ENCODE data around the gene NRXN3. TPM values are rescaled to one million over a fixed set of nuclear protein-coding genes. Genes with fewer than 3 reads are reported as not detected.

Gene NRXN3
- total and polyA plus RNA-seq, 2 of the 13 experiments (the other 11 are each of a cell fraction or from before 2014, with no cell fraction given): 0.03 TPM; not detected in 1

GRCh38 chr14:79597566-79597965 is 1427.4 kb downstream of the NRXN3 start (continued):
- no peak for TF ChIP-seq MXD3 (CRISPR knock-in tag; IDR thresholded peaks at IDR 0.05)

- TF ChIP-seq CREM (IDR thresholded peaks at IDR 0.05): no peak
- no peak for TF ChIP-seq CREM (CRISPR knock-in tag; IDR thresholded peaks at IDR 0.05)
- no peak for TF ChIP-seq ZNF33B (CRISPR knock-in tag; IDR thresholded peaks at IDR 0.05)
- WGBS (ENCODE audit: low lambda C conversion rate): 33% methylated on average over 2 of the region's 2 CpGs
- no TSS peak for BruUV-seq (replicated peaks)
Measured at GRCh38 chr14:79598339-79598738, 1428.2 kb downstream of the NRXN3 start.

GRCh38 chr14:79599239-79599638 is 1429.1 kb downstream of the NRXN3 start:
- POLR2A ChIA-PET: no interaction called here
- Histone ChIP-seq H3K27me3 (ENCODE audit: control insufficient read depth in 1 of 2, insufficient read depth in 2 of 2, low read length in 2 of 2) (no peaks in the 10 kb centered on the region), H3K27ac (ENCODE audit: extremely low read length, insufficient read depth, low read length) (no peak overlapping the region), H3K79me2 (ENCODE audit: insufficient read depth, low read length) (no peaks in the 10 kb centered on the region), H3K36me3 (replicated peaks in 1 of 2; ENCODE audit: control insufficient read depth in 1 of 2, insufficient read depth in 2 of 2, low read length in 2 of 2) (no peaks in the 10 kb centered on the region), H3K4me3 (replicated peaks in 1 of 3; ENCODE audit: insufficient read depth in 1 of 3, low read depth in 2 of 3, low read length in 3 of 3) (no peak overlapping the region), H3K9me3 (ENCODE audit: low read length) (peaks cover 89% of the 10 kb centered on the region), H4K20me1 (ENCODE audit: insufficient read depth, low read length) (no peaks in the 10 kb centered on the region), H2AFZ (ENCODE audit: low read length) (no peak overlapping the region), H3K9ac (ENCODE audit: insufficient read depth, low read depth, low read length) (no peak overlapping the region), H3K4me1 (ENCODE audit: insufficient read depth, low read length) (no peaks in the 10 kb centered on the region), H3K4me2 (ENCODE audit: low read depth, low read length) (no peak overlapping the region)
- no peak for FAIRE-seq
- no TSS peak for BruUV-seq (replicated peaks)
- in situ Hi-C loops (cut with HindIII; ENCODE audit: extremely low pct_ligation_motif_present, low pct_unique_long_range_greater_than_20kb): loop anchor here (25.0 kb wide), 1 partner anchor 88 kb away; no protein-coding TSS in a partner anchor
- no peak for ATAC-seq
- intact Hi-C loops (cut with micrococcal nuclease; ENCODE audit: unreplicated experiment): no loop called here
- CTCF ChIA-PET (ENCODE audit: low intra/inter-chr PET ratio, low total read pairs): no interaction called here
- DNase-seq (ENCODE audit: low spot score): no peak
- TF ChIP-seq, protein P1, sequence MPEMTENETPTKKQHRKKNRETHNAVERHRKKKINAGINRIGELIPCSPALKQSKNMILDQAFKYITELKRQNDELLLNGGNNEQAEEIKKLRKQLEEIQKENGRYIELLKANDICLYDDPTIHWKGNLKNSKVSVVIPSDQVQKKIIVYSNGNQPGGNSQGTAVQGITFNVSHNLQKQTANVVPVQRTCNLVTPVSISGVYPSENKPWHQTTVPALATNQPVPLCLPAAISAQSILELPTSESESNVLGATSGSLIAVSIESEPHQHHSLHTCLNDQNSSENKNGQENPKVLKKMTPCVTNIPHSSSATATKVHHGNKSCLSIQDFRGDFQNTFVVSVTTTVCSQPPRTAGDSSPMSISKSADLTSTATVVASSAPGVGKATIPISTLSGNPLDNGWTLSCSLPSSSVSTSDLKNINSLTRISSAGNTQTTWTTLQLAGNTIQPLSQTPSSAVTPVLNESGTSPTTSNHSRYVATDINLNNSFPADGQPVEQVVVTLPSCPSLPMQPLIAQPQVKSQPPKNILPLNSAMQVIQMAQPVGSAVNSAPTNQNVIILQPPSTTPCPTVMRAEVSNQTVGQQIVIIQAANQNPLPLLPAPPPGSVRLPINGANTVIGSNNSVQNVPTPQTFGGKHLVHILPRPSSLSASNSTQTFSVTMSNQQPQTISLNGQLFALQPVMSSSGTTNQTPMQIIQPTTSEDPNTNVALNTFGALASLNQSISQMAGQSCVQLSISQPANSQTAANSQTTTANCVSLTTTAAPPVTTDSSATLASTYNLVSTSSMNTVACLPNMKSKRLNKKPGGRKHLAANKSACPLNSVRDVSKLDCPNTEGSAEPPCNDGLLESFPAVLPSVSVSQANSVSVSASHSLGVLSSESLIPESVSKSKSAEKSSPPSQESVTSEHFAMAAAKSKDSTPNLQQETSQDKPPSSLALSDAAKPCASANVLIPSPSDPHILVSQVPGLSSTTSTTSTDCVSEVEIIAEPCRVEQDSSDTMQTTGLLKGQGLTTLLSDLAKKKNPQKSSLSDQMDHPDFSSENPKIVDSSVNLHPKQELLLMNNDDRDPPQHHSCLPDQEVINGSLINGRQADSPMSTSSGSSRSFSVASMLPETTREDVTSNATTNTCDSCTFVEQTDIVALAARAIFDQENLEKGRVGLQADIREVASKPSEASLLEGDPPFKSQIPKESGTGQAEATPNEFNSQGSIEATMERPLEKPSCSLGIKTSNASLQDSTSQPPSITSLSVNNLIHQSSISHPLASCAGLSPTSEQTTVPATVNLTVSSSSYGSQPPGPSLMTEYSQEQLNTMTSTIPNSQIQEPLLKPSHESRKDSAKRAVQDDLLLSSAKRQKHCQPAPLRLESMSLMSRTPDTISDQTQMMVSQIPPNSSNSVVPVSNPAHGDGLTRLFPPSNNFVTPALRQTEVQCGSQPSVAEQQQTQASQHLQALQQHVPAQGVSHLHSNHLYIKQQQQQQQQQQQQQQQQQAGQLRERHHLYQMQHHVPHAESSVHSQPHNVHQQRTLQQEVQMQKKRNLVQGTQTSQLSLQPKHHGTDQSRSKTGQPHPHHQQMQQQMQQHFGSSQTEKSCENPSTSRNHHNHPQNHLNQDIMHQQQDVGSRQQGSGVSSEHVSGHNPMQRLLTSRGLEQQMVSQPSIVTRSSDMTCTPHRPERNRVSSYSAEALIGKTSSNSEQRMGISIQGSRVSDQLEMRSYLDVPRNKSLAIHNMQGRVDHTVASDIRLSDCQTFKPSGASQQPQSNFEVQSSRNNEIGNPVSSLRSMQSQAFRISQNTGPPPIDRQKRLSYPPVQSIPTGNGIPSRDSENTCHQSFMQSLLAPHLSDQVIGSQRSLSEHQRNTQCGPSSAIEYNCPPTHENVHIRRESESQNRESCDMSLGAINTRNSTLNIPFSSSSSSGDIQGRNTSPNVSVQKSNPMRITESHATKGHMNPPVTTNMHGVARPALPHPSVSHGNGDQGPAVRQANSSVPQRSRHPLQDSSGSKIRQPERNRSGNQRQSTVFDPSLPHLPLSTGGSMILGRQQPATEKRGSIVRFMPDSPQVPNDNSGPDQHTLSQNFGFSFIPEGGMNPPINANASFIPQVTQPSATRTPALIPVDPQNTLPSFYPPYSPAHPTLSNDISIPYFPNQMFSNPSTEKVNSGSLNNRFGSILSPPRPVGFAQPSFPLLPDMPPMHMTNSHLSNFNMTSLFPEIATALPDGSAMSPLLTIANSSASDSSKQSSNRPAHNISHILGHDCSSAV (CRISPR knock-in tag; IDR thresholded peaks at IDR 0.05; ENCODE audit: borderline replicate concordance): no peak
- TF ChIP-seq ZNF20 (CRISPR knock-in tag; IDR thresholded peaks at IDR 0.05) (no peak), ZNF292 (CRISPR knock-in tag; IDR thresholded peaks at IDR 0.05; ENCODE audit: borderline replicate concordance, low read depth) (no peak)

More at GRCh38 chr14:79598339-79598738, 1428.2 kb downstream of the NRXN3 start:
- Histone ChIP-seq H3K9me3 (ENCODE audit: low read length) (peaks cover 88% of the 10 kb centered on the region), H3K36me3 (replicated peaks in 1 of 2; ENCODE audit: control insufficient read depth in 1 of 2, insufficient read depth in 2 of 2, low read length in 2 of 2) (no peaks in the 10 kb centered on the region), H3K4me3 (replicated peaks in 1 of 3; ENCODE audit: insufficient read depth in 1 of 3, low read depth in 2 of 3, low read length in 3 of 3) (no peak overlapping the region), H3K27ac (ENCODE audit: extremely low read length, insufficient read depth, low read length) (no peak overlapping the region), H3K4me1 (ENCODE audit: insufficient read depth, low read length) (no peaks in the 10 kb centered on the region), H2AFZ (ENCODE audit: low read length) (no peak overlapping the region), H3K9ac (ENCODE audit: insufficient read depth, low read depth, low read length) (no peak overlapping the region), H3K4me2 (ENCODE audit: low read depth, low read length) (no peak overlapping the region), H3K79me2 (ENCODE audit: insufficient read depth, low read length) (no peaks in the 10 kb centered on the region), H4K20me1 (ENCODE audit: insufficient read depth, low read length) (no peaks in the 10 kb centered on the region), H3K27me3 (ENCODE audit: control insufficient read depth in 1 of 2, insufficient read depth in 2 of 2, low read length in 2 of 2) (no peaks in the 10 kb centered on the region)
- DNase-seq (ENCODE audit: low spot score) (no peak), FAIRE-seq (no peak), ATAC-seq (no peak)
- CTCF ChIA-PET (ENCODE audit: low intra/inter-chr PET ratio, low total read pairs): no interaction called here
- intact Hi-C loops (cut with micrococcal nuclease; ENCODE audit: unreplicated experiment): no loop called here
- in situ Hi-C loops (cut with HindIII; ENCODE audit: extremely low pct_ligation_motif_present, low pct_unique_long_range_greater_than_20kb): loop anchor here (25.0 kb wide), 1 partner anchor 89 kb away; no protein-coding TSS in a partner anchor
- POLR2A ChIA-PET: no interaction called here

Measured in HepG2 (cell line).